Measurements from ENCODE around the gene LYSMD3.
"Not testable (repeated sequence)": the region's sequence is repeated elsewhere in the genome, so short reads cannot be mapped to it uniquely, and the experiment has no call there.

The LYSMD3 gene

GRCh38 chr5:90529194-90529938 is at the start of gene LYSMD3:
Gene LYSMD3 (minus strand): TSS chr5:90529584. CDS start chr5:90525289, 4,295 bp downstream.
- peak; percentile 93 for TF ChIP-seq POLR2A (IDR thresholded peaks at IDR 0.05; ENCODE audit: low read depth, low read length)
- DNase-seq (ENCODE audit: insufficient read length, low spot score) (peak; percentile 79), FAIRE-seq (peak; percentile 57)

GRCh38 chr5:90576566-90576965 is 47.2 kb upstream of the LYSMD3 start:
- not testable (repeated sequence) for DNase-seq (ENCODE audit: insufficient read length, low spot score); FAIRE-seq

- FAIRE-seq (no peak), DNase-seq (ENCODE audit: insufficient read length, low spot score) (no peak)
- TF ChIP-seq POLR2A (IDR thresholded peaks at IDR 0.05; ENCODE audit: low read depth, low read length): no peak
Measured at GRCh38 chr5:90575712-90576111, 46.3 kb upstream of the LYSMD3 start.

GRCh38 chr5:90571147-90571773 is 41.9 kb upstream of the LYSMD3 start:
- DNase-seq (ENCODE audit: insufficient read length, low spot score) (no peak), FAIRE-seq (no peak)
- no peak for TF ChIP-seq POLR2A (IDR thresholded peaks at IDR 0.05; ENCODE audit: low read depth, low read length)

GRCh38 chr5:90570034-90570433 is 40.6 kb upstream of the LYSMD3 start:
- DNase-seq (ENCODE audit: insufficient read length, low spot score) (no peak), FAIRE-seq (no peak)
- TF ChIP-seq POLR2A (IDR thresholded peaks at IDR 0.05; ENCODE audit: low read depth, low read length): no peak

GRCh38 chr5:90569084-90569483 is 39.7 kb upstream of the LYSMD3 start:
- no peak for DNase-seq (ENCODE audit: insufficient read length, low spot score)
- FAIRE-seq: no peak
- no peak for TF ChIP-seq POLR2A (IDR thresholded peaks at IDR 0.05; ENCODE audit: low read depth, low read length)

- DNase-seq (ENCODE audit: insufficient read length, low spot score): no peak
- FAIRE-seq: no peak
- no peak for TF ChIP-seq POLR2A (IDR thresholded peaks at IDR 0.05; ENCODE audit: low read depth, low read length)
Measured at GRCh38 chr5:90565491-90565890, 36.1 kb upstream of the LYSMD3 start.

GRCh38 chr5:90563108-90563507 is 33.7 kb upstream of the LYSMD3 start:
- no peak for FAIRE-seq

GRCh38 chr5:90562341-90562740 is 33.0 kb upstream of the LYSMD3 start:
- no peak for TF ChIP-seq POLR2A (IDR thresholded peaks at IDR 0.05; ENCODE audit: low read depth, low read length)
- FAIRE-seq (no peak), DNase-seq (ENCODE audit: insufficient read length, low spot score) (no peak)

More at GRCh38 chr5:90563108-90563507, 33.7 kb upstream of the LYSMD3 start:
- no peak for TF ChIP-seq POLR2A (IDR thresholded peaks at IDR 0.05; ENCODE audit: low read depth, low read length)
- no peak for DNase-seq (ENCODE audit: insufficient read length, low spot score)

GRCh38 chr5:90561766-90562165 is 32.4 kb upstream of the LYSMD3 start:
- FAIRE-seq: no peak
- no peak for TF ChIP-seq POLR2A (IDR thresholded peaks at IDR 0.05; ENCODE audit: low read depth, low read length)
- DNase-seq (ENCODE audit: insufficient read length, low spot score): no peak

GRCh38 chr5:90560771-90561170 is 31.4 kb upstream of the LYSMD3 start:
- no peak for FAIRE-seq
- TF ChIP-seq POLR2A (IDR thresholded peaks at IDR 0.05; ENCODE audit: low read depth, low read length): no peak
- DNase-seq (ENCODE audit: insufficient read length, low spot score): no peak

GRCh38 chr5:90558344-90559192 is 29.2 kb upstream of the LYSMD3 start, which contains the start of gene ADGRV1:
Gene ADGRV1 (plus strand): TSS chr5:90558797. CDS start chr5:90558896, 99 bp downstream.
- no peak for TF ChIP-seq POLR2A (IDR thresholded peaks at IDR 0.05; ENCODE audit: low read depth, low read length)
- DNase-seq (ENCODE audit: insufficient read length, low spot score) (no peak), FAIRE-seq (no peak)

- FAIRE-seq (no peak), DNase-seq (ENCODE audit: insufficient read length, low spot score) (no peak)
- TF ChIP-seq POLR2A (IDR thresholded peaks at IDR 0.05; ENCODE audit: low read depth, low read length): no peak
Measured at GRCh38 chr5:90557871-90558270, 28.5 kb upstream of the LYSMD3 start.

- FAIRE-seq (no peak), DNase-seq (ENCODE audit: insufficient read length, low spot score) (no peak)
- no peak for TF ChIP-seq POLR2A (IDR thresholded peaks at IDR 0.05; ENCODE audit: low read depth, low read length)
Measured at GRCh38 chr5:90557391-90557790, 28.0 kb upstream of the LYSMD3 start.
